Measurements from ENCODE around the gene CYP27C1.

GRCh38 chr2:127162261-127163089 is 57.6 kb downstream of the CYP27C1 start:
- TF ChIP-seq, protein P1, sequence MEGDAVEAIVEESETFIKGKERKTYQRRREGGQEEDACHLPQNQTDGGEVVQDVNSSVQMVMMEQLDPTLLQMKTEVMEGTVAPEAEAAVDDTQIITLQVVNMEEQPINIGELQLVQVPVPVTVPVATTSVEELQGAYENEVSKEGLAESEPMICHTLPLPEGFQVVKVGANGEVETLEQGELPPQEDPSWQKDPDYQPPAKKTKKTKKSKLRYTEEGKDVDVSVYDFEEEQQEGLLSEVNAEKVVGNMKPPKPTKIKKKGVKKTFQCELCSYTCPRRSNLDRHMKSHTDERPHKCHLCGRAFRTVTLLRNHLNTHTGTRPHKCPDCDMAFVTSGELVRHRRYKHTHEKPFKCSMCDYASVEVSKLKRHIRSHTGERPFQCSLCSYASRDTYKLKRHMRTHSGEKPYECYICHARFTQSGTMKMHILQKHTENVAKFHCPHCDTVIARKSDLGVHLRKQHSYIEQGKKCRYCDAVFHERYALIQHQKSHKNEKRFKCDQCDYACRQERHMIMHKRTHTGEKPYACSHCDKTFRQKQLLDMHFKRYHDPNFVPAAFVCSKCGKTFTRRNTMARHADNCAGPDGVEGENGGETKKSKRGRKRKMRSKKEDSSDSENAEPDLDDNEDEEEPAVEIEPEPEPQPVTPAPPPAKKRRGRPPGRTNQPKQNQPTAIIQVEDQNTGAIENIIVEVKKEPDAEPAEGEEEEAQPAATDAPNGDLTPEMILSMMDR (IDR thresholded peaks at IDR 0.05): no peak
- no peak for TF ChIP-seq POLR2A (IDR thresholded peaks at IDR 0.05)
